HUES48 (cell line): ENCODE measurements around the gene XCR1.
"Not testable (repeated sequence)": the region's sequence is repeated elsewhere in the genome, so short reads cannot be mapped to it uniquely, and the experiment has no call there.

ENCODE experiments used
- H3K27ac ChIP-seq: one replicate; pipeline ENCODE4 v1.7.0; 2013; ENCODE audit warnings: low read depth, low read length, inconsistent platforms
- H3K27me3 ChIP-seq: 2 replicates; pipeline ENCODE4 v1.6.1; 2013; ENCODE audit warnings: mild to moderate bottlenecking, low read length; ENCODE audit not compliant: control insufficient read depth, insufficient read depth
- H3K36me3 ChIP-seq: 2 replicates; pipeline ENCODE4 v1.6.1; 2013; ENCODE audit warnings: low read length; ENCODE audit not compliant: control insufficient read depth, insufficient read depth
- H3K4me1 ChIP-seq: 2 replicates; pipeline ENCODE4 v1.6.1; 2013; ENCODE audit warnings: mild to moderate bottlenecking, low read length; ENCODE audit not compliant: control insufficient read depth, insufficient read depth
- H3K4me3 ChIP-seq: 2 replicates; pipeline ENCODE4 v1.5.1; 2013; ENCODE audit warnings: mild to moderate bottlenecking, low read depth, low read length
- H3K9ac ChIP-seq: 2 replicates; pipeline ENCODE4 v1.6.1; 2013; ENCODE audit warnings: mild to moderate bottlenecking, low read depth, low read length, moderate library complexity
- H3K9me3 ChIP-seq: 2 replicates; pipeline ENCODE4 v1.6.1; 2013; ENCODE audit warnings: low read length; ENCODE audit not compliant: control insufficient read depth, insufficient read depth

Gene XCR1

GRCh38 chr3:46003706-46004105 lies 23.6 kb downstream of the XCR1 start:
- not testable (repeated sequence) for H3K27me3 ChIP-seq, H3K4me3 ChIP-seq, H3K9ac ChIP-seq, H3K36me3 ChIP-seq, H3K9me3 ChIP-seq, H3K27ac ChIP-seq
- H3K4me1 ChIP-seq: peaks cover 16% of the 10 kb centered on the region

GRCh38 chr3:46001178-46001577 lies 26.1 kb downstream of the XCR1 start:
- H3K36me3 ChIP-seq: no peaks in the 10 kb centered on the region
- 0 out of 2 replicates have a peak, but pooled peaks cover 2% of the 10 kb centered on the region for H3K4me1 ChIP-seq
- H3K27ac ChIP-seq: no peak overlapping the region
- H3K9me3 ChIP-seq: no peaks in the 10 kb centered on the region
- no peak overlapping the region for H3K9ac ChIP-seq
- no peak overlapping the region for H3K4me3 ChIP-seq
- peaks cover 6% of the 10 kb centered on the region; the same call in 1 of the 2 replicates for H3K27me3 ChIP-seq

DNA sequence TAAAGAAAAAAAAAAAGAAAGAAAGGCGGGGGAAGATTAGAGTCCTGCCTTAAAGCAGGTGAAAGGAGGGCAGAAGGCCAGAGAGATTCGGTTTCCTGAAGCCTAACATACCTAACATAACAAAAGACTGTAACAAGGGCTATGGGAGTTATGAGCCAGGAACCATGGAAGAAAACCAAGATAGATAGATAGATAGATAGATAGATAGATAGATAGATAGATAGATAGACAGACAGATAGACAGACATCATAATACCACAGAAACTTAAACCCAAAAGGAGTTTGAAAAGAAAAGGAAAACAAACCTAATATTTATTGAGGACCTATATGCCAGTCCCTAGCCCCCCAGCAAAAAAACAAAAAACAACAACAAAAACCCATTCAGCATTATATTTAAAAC lies 29.3 kb downstream of the XCR1 start:
- Histone ChIP-seq H3K27me3 (peaks cover 8% of the 10 kb centered on the region; the same call in 1 of the 2 replicates), H3K4me3 (no peak overlapping the region), H3K4me1 (peaks cover 22% of the 10 kb centered on the region), H3K9me3 (no peaks in the 10 kb centered on the region), H3K9ac (no peak overlapping the region), H3K27ac (no peak overlapping the region), H3K36me3 (no peaks in the 10 kb centered on the region)

- H3K4me1 ChIP-seq: peaks cover 27% of the 10 kb centered on the region
- not testable (repeated sequence) for H3K27me3 ChIP-seq, H3K36me3 ChIP-seq, H3K9ac ChIP-seq, H3K4me3 ChIP-seq, H3K27ac ChIP-seq, H3K9me3 ChIP-seq
These were observed 29.8 kb downstream of the XCR1 start for GRCh38 chr3:45997499-45997898.

DNA sequence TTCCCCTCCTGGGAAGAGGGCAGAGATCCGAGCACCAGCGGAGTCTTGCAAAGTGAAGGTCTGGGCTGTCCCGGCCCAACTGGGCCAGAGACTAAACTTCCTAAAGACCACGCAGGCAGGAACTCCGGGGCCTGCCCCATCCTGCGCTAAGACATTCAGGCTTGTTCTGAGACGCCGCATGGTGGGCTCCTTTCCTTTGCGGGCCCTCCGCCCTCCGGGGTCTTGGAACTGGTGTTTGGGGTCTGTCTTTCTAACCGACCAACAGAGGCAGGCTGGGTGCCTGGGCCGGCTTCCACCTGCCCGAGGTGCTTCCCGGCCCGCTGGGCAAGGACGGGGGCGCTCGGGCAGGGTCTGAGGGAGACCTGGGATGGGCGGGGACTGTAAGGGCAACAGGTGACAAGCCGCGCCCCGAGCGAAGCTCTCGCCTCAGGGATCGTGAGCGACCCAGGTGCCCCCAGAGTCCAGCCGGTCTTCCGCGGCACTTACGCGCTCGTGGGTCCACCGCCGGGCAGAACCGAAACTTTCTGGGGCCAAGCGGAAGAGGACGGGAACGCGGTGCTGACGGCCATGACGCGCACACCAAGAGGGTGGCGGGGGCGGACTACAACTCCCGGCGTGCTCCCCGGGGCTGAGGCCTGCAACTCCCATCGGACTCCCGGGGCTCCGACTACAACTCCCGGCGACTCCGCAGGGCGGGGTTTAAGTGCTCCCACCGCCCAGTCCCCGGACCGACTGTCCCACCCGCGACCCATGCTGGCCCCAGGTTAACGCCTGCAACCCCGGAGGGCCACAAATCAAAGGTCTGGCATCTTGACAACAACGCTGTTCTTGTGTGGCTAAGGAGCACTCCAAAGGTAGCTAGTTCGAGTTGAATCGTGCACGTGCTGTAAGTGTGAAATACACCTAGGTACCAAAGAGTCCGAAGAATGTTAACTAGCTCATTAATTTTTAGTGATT lies 31.8 kb downstream of the XCR1 start, which contains the start of gene FYCO1:
FYCO1 (minus strand) TSS at position 589 of the 957 bp plus-strand sequence. CDS start 10,914 bp downstream, outside the sequence.
- peak within 1 kb of the TSS; percentile 42 for H3K27ac ChIP-seq
- no peaks in the 10 kb centered on the region for H3K36me3 ChIP-seq
- H3K4me1 ChIP-seq: peaks cover 35% of the 10 kb centered on the region
- H3K4me3 ChIP-seq: peak within 1 kb of the TSS; percentile 99
- peak within 1 kb of the TSS; percentile 89 for H3K9ac ChIP-seq
- H3K9me3 ChIP-seq: no peaks in the 10 kb centered on the region
- H3K27me3 ChIP-seq: peaks cover 8% of the 10 kb centered on the region; the same call in 1 of the 2 replicates

DNA sequence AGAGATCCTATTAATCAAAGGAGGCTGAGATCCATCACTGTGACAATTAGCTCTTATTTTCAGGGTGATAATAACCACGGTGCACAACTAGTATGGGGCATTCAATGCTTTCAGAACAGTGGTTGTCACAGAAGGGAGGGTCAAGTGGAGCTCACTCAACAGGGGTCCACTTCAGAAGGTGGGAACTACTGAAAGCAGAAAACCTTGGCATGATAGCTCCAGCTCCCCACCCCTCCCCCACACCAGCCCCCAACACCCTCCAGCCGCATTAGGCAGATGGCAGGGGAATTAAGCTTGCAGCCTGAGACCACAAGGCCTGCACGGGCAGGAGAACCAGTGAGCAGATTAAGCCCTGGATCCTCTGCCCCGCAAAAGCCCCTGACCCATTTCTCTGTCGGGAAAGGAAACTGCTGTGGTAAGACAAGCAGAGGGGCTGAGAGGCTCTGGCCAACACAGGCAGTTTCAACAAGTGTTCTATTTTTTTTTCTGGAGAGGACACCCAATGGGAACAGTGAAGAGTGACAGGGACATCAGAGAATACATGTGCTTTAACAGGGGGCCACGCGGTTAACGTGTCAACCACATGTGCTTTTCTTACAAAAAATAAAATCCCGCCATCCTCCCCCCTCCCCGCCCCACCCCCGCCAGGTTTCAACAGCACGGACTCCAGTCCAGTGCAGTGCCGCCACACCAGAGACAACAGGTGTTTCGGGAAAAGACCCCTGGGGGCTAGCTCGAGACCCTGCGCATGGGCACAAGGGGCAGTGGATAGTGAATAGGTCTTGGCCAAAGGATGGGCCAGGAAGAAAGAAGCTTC lies 32.7 kb downstream of the XCR1 start:
- H3K27ac ChIP-seq: peak overlapping the region; percentile 42
- peak overlapping the region; percentile 89 for H3K9ac ChIP-seq
- H3K4me3 ChIP-seq: peak overlapping the region; percentile 99
- H3K9me3 ChIP-seq: no peaks in the 10 kb centered on the region
- H3K27me3 ChIP-seq: peaks cover 8% of the 10 kb centered on the region; the same call in 1 of the 2 replicates
- H3K36me3 ChIP-seq: no peaks in the 10 kb centered on the region
- peaks cover 35% of the 10 kb centered on the region for H3K4me1 ChIP-seq

DNA sequence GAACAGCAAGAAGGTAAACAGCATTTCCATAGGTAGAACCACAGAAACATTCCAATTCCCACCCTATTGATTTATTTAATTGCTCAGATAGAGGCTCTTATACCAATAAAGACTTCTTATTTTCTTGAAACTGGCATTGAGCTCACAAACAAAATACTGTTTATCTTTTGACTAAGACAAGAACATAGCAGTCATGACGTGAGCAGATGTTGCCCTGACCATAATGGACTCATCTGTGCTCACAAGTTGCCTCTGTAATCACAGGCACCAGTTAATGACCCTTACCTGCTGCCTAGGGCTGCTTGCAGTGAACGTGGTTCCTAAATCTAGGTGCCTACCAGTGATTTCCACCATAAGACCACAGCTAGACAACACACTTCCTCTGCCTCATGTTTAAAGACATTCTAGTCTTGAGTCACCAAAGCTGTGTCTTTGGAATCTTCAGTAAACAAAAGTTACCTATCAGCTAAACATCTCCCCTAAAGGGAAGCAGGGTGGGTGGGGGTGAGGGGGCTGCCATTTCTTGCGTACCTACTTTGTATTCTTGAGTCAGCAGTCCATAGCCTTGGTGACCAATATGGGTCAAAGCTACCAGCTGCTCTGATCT lies 33.8 kb downstream of the XCR1 start:
- H3K27ac ChIP-seq: no peak overlapping the region
- H3K36me3 ChIP-seq: no peaks in the 10 kb centered on the region
- no peaks in the 10 kb centered on the region for H3K9me3 ChIP-seq
- no peak overlapping the region for H3K9ac ChIP-seq
- H3K27me3 ChIP-seq: peaks cover 8% of the 10 kb centered on the region; the same call in 1 of the 2 replicates
- no peak overlapping the region for H3K4me3 ChIP-seq
- H3K4me1 ChIP-seq: peaks cover 35% of the 10 kb centered on the region

- Histone ChIP-seq H3K4me3 (no peak overlapping the region), H3K27ac (no peak overlapping the region), H3K9ac (no peak overlapping the region), H3K9me3 (no peaks in the 10 kb centered on the region), H3K27me3 (peaks cover 8% of the 10 kb centered on the region; the same call in 1 of the 2 replicates), H3K36me3 (no peaks in the 10 kb centered on the region), H3K4me1 (peaks cover 35% of the 10 kb centered on the region)
These were observed 34.5 kb downstream of the XCR1 start for GRCh38 chr3:45992821-45993221.

DNA sequence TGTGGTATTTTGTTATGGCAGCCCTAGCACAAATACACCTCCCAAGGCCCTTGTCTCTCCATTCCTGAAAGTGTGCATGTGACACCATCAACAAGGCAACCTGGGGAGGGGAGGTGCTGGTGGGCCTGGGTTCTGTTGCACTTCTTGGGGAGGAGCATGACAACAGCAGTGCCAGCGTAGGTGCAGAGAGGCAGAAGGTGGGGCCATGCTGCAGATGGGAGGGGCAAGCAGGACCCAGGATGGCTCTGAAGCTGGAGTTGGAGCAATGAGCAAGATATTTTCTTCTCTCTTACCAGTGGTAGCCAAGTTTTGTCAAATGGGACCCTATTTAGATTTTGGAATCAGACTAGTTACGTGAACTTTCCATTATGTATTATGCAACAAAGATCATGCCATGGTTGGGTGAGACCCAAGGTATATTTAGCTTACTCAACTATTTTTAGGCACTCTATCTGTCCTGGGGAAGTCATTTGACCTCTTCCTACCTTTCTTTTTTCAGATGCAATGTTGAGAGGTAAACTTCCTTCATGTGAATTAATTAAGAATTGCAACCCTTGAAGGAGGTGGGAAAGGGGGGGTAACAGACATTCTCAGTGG lies 35.1 kb downstream of the XCR1 start:
- Histone ChIP-seq H3K4me1 (peaks cover 35% of the 10 kb centered on the region), H3K9me3 (no peaks in the 10 kb centered on the region), H3K9ac (no peak overlapping the region), H3K27ac (no peak overlapping the region), H3K4me3 (no peak overlapping the region), H3K27me3 (peaks cover 8% of the 10 kb centered on the region; the same call in 1 of the 2 replicates), H3K36me3 (no peaks in the 10 kb centered on the region)

DNA sequence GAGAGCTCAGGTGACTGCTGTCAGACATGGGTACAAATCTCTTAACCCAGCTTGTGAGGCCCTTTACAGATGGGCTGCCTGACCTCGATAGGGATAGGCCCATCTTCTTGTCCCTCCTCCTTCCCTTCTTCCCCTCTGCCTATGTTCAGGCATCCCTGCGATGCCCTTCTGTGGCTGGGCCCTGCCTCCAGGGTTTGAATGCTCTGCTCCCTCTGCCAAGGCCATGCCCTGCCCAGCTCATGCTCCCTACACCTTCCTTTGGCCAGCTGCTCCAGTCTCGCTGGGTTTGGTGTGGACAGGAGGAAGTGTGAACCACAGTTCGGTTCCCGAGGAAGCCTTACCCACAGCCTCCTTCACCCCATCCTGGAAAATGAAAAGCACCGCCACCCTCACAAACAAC lies 35.9 kb downstream of the XCR1 start:
- Histone ChIP-seq H3K4me3 (no peak overlapping the region), H3K9ac (no peak overlapping the region), H3K9me3 (no peaks in the 10 kb centered on the region), H3K27ac (no peak overlapping the region), H3K4me1 (peaks cover 35% of the 10 kb centered on the region), H3K36me3 (no peaks in the 10 kb centered on the region), H3K27me3 (peaks cover 4% of the 10 kb centered on the region; the same call in 1 of the 2 replicates)
